Measurements from ENCODE around the gene GBA2. TPM values are rescaled to one million over a fixed set of nuclear protein-coding genes. Genes with fewer than 3 reads are reported as not detected.

GBA2 gene
- 100 to 1,000 TPM in 3 of 5 donors, 10 to 100 TPM in 2; 29.8 to 210 (median 145) TPM for total RNA-seq
- polyA plus RNA-seq = 10 to 100 TPM; 26.5 to 38.9 (median 32.5) TPM
- long read RNA-seq, donor 1, partial matches to known transcripts = 0 of 1 reads
- long read RNA-seq, donor 1, other reads (novel, unspliced or antisense) = 0 of 1 reads
- long read RNA-seq, donor 2, transcript GBA2-208 (3 exons, 836 nt) = major isoform, 7 of 8 reads
- long read RNA-seq, donor 2, partial matches to known transcripts = 0 of 8 reads
- long read RNA-seq, donor 2, other reads (novel, unspliced or antisense) = 0 of 8 reads
- long read RNA-seq, donor 3, partial matches to known transcripts = 0 of 1 reads
- long read RNA-seq, donor 3, other reads (novel, unspliced or antisense) = 0 of 1 reads
- long read RNA-seq, donor 4, partial matches to known transcripts = 0 of 1 reads
- long read RNA-seq, donor 4, other reads (novel, unspliced or antisense) = 0 of 1 reads
- long read RNA-seq, donor 5, partial matches to known transcripts = 0 of 6 reads
- long read RNA-seq, donor 5, other reads (novel, unspliced or antisense) = 0 of 6 reads
- long read RNA-seq, donor 6, partial matches to known transcripts = 37 of 46 reads
- long read RNA-seq, donor 6, other reads (novel, unspliced or antisense) = 0 of 46 reads
- long read RNA-seq, donor 7, transcript GBA2-208 (3 exons, 836 nt) = major isoform, 5 of 15 reads
- long read RNA-seq, donor 7, partial matches to known transcripts = 8 of 15 reads
- long read RNA-seq, donor 7, other reads (novel, unspliced or antisense) = 0 of 15 reads
- long read RNA-seq, donor 8, partial matches to known transcripts = 0 of 6 reads
- long read RNA-seq, donor 8, other reads (novel, unspliced or antisense) = 0 of 6 reads
- long read RNA-seq, donor 9, partial matches to known transcripts = 0 of 4 reads
- long read RNA-seq, donor 9, other reads (novel, unspliced or antisense) = 0 of 4 reads
- long read RNA-seq, donor 10, partial matches to known transcripts = 5 of 8 reads
- long read RNA-seq, donor 10, other reads (novel, unspliced or antisense) = 0 of 8 reads

DNA sequence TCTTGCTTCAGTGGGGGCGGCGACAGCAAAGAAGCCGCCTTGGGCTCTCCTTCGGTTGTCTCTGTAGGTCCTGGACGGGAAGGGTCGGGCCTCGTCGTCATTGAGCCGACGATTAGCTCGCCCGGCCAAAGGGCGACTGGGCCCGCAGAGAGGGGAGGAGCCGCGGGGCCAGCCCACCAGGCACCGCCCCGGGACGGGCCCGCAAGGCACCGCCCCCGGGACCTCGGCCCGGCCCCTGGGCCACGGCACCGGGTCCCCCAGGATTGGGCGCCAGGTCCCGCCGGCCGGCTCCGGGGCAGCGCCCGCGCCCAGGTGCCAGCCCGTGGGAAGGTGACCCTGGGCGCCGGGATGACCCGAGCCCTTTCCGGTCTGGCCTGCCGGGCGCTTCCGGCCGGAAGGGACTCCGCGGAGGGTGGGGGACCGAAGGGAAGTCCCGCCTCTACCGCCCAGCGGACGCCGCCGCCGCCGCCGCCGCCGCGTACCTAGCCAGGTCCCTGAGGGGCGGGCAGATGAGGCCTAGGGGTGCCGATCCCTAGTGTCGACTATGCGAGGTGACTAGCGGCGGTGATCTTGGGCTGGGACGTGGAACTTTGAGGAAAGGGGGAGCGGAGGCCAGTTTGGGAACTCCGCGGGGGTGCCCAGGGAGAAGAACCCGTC, at the start of gene GBA2, which contains the start of gene RGP1:
Gene GBA2 (minus strand): TSS at position 371 of the 657 bp plus-strand sequence. CDS start 524 bp downstream, outside the sequence.
Gene RGP1 (plus strand): TSS at position 430 of the 657 bp plus-strand sequence. CDS start 469 bp downstream, outside the sequence.
- Histone ChIP-seq H3K9me3 (no peaks in the 10 kb centered on the region), H3K27me3 (no peaks in the 10 kb centered on the region), H3K4me3 (peak within 1 kb of the TSS; percentile 75 to 94 (median 79)), H3K4me1 (peaks cover 36 to 61% (median 53%) of the 10 kb centered on the region in 4 donors), H3K27ac (peak within 1 kb of the TSS; percentile 87 to 96 (median 95)), H3K36me3 (peaks cover 44 to 49% (median 45%) of the 10 kb centered on the region in 4 donors)
- intact Hi-C loops (cut with DNase I; ENCODE audit: low total_unique reads) = no loop called here
- WGBS, 5 donors = 0 to 1% (median 0%) methylated on average over 18 to 68 of the region's 69 CpGs
- DNase-seq = peak; percentile 89 to 95
- TF ChIP-seq, protein P1, sequence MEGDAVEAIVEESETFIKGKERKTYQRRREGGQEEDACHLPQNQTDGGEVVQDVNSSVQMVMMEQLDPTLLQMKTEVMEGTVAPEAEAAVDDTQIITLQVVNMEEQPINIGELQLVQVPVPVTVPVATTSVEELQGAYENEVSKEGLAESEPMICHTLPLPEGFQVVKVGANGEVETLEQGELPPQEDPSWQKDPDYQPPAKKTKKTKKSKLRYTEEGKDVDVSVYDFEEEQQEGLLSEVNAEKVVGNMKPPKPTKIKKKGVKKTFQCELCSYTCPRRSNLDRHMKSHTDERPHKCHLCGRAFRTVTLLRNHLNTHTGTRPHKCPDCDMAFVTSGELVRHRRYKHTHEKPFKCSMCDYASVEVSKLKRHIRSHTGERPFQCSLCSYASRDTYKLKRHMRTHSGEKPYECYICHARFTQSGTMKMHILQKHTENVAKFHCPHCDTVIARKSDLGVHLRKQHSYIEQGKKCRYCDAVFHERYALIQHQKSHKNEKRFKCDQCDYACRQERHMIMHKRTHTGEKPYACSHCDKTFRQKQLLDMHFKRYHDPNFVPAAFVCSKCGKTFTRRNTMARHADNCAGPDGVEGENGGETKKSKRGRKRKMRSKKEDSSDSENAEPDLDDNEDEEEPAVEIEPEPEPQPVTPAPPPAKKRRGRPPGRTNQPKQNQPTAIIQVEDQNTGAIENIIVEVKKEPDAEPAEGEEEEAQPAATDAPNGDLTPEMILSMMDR (IDR thresholded peaks at IDR 0.05) = no peak
- TF ChIP-seq POLR2AphosphoS5 (IDR thresholded peaks at IDR 0.05) = peak; percentile 48 to 90 (median 83)

DNA sequence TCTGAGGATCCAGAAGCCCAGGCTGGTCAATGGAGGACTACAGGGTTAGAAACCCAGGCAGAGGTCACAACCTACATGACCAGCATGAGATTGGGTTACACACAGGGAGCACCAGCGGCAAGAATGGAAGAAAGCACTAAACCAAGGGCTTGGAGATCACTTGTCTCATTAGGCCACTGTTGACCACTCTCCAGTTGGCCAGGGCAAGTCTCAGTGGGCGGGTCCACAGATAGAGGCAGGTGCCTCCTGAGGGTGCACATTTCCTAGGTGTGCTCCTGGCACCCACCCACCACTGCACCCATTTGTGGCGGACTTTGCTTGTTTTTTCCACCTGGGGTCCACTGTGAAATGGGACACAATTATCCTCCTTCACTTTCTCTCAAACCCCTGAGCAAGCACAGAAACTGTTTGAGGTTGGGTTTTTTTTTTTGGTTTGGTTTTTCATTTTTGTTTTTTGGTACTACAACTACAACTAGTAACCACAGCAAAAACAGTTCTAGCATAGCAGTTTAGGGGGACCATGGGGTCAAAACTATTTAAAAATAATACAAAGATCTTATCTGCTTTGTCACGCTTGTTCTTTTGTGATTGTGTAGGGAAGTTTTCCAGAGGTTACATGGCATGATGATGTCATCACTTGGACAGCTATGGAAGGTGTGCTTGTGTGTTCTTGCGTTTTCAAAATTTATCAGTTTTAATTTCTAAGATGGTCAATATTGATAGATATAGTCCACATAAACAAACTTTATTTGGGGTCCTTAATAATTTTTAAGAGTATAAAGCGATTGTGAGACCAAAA, 48.5 kb upstream of the GBA2 start:
- TF ChIP-seq EP300 (IDR thresholded peaks at IDR 0.05) (no peak), POLR2A (IDR thresholded peaks at IDR 0.05) (no peak), POLR2AphosphoS5 (IDR thresholded peaks at IDR 0.05) (no peak)
- TF ChIP-seq, protein P1 (IDR thresholded peaks at IDR 0.05) = no peak
- Histone ChIP-seq H3K27me3 (no peaks in the 10 kb centered on the region), H3K9me3 (no peaks in the 10 kb centered on the region), H3K4me1 (peaks cover 14 to 53% (median 26%) of the 10 kb centered on the region in 4 donors), H3K4me3 (no peak overlapping the region), H3K27ac (no peak overlapping the region), H3K36me3 (peaks cover 5 to 36% (median 32%) of the 10 kb centered on the region in 4 donors)
- 71 to 82% (median 75%) methylated on average over 6 of the region's 6 CpGs for WGBS, 5 donors
- intact Hi-C loops (cut with DNase I; ENCODE audit: low total_unique reads) = no loop called here
- no peak for DNase-seq

DNA sequence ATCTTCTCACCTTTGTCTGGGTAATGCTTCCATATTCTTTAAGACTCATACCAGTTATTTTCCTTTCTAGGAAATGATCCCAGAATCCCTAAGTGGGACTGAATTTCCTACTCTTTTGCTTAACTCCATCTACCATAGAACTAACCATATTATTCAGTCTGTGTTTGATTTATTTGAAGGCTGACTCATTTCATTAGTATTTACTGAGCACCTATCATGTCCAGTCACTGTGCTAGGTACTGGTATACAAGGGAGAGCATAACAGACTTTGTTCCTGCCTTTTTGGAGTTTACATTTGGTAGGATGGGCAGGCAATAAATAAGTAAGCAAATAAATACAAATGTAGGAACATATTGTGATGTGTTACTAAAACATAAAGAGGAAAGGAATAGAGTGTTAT, 46.7 kb upstream of the GBA2 start:
- TF ChIP-seq POLR2A (IDR thresholded peaks at IDR 0.05) (no peak), POLR2AphosphoS5 (IDR thresholded peaks at IDR 0.05) (no peak), EP300 (IDR thresholded peaks at IDR 0.05) (no peak)
- TF ChIP-seq, protein P1 (IDR thresholded peaks at IDR 0.05) = no peak
- Histone ChIP-seq H3K36me3 (peaks cover 0 to 18% (median 14%) of the 10 kb centered on the region in 4 donors), H3K9me3 (no peaks in the 10 kb centered on the region), H3K4me1 (peaks cover 30 to 69% (median 43%) of the 10 kb centered on the region in 4 donors), H3K27ac (no peak overlapping the region), H3K27me3 (peaks cover 0 to 5% (median 0%) of the 10 kb centered on the region in 3 donors), H3K4me3 (no peak overlapping the region)
- intact Hi-C loops (cut with DNase I; ENCODE audit: low total_unique reads) = no loop called here
- no peak for DNase-seq
